Astrocyte (in vitro differentiated cells and primary cell): Measurements from ENCODE around the gene ENO3.

Experiments
- EZH2 ChIP-seq: IDR thresholded peaks from 2 replicates; pipeline ENCODE4 v1.6.1; 2012; ENCODE audit warnings: mild to moderate bottlenecking, low read length, inconsistent platforms; ENCODE audit not compliant: insufficient read depth
- TF ChIP-seq, protein P1 (sequence below): IDR thresholded peaks from 2 replicates; pipeline ENCODE4 v1.5.1; 2011; ENCODE audit warnings: low read depth, mild to moderate bottlenecking, inconsistent platforms, low read length, moderate library complexity; ENCODE audit not compliant: insufficient read depth

DNA sequence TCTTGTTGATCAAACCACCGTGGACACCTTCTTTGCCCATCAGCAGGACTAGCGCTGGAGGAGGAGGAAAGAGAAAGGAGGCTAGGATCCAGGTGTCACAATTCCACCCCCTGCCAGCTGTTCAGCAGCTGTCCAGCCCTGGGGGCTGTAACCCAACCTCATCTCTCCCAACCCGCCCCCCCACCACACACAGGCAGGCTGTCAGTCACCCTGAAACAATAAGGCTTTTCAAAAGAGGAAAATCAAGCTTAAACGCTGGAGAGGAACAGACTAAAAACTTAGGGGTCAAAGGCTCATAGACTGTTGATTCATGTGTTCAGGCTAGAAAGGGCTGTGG lies 5.0 kb upstream of the ENO3 start:
- TF ChIP-seq, protein P1, sequence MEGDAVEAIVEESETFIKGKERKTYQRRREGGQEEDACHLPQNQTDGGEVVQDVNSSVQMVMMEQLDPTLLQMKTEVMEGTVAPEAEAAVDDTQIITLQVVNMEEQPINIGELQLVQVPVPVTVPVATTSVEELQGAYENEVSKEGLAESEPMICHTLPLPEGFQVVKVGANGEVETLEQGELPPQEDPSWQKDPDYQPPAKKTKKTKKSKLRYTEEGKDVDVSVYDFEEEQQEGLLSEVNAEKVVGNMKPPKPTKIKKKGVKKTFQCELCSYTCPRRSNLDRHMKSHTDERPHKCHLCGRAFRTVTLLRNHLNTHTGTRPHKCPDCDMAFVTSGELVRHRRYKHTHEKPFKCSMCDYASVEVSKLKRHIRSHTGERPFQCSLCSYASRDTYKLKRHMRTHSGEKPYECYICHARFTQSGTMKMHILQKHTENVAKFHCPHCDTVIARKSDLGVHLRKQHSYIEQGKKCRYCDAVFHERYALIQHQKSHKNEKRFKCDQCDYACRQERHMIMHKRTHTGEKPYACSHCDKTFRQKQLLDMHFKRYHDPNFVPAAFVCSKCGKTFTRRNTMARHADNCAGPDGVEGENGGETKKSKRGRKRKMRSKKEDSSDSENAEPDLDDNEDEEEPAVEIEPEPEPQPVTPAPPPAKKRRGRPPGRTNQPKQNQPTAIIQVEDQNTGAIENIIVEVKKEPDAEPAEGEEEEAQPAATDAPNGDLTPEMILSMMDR, result no peak
- no peak for TF ChIP-seq EZH2
